ENCODE measurements around the gene PSME1. TPM values are rescaled to one million over a fixed set of nuclear protein-coding genes. Genes with fewer than 3 reads are reported as not detected.

Gene PSME1
- total and polyA plus RNA-seq, 2 of the 13 experiments (the other 11 are each of a cell fraction or from before 2014, with no cell fraction given): 159 to 608 TPM

DNA sequence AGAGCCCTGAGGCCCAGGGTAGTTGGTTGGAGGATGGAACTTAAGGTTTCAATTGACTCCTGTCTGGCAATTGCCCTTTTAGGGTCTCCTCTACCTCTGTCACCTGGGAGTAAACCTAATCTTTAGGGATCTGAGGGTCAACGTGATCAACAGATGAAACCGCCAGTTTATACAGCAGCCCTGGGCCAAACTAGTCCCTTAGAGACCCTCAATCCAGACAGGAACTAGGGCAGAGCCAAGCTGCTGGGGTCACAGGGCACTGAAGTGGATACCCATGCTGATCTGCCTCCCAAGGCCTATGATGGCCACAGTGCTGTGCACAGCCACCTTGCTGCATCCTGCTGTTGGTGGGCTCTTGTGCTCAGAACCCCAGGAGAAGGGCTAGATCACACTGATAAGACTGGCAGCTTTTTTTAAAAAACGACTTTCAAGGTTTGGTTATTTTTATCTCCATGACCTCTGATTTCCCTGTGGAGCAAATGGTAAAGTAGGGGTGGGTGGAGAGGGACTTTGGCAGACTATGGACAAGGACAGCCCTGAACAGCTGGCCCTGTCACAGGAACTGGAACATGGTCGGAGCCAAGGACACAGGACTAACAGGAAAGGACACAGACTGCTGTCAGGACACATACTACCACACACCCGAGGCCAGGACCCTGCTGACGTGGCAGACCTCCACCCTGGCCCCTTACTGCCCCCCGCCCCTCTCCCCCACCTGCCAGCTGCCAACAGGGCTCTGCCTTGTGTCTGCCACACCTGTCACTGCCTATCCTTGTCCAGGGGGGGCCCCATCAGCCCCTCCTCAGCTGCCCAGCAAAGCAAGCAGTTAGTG, 5.1 kb upstream of the PSME1 start (continued):
- TF ChIP-seq, protein P1, sequence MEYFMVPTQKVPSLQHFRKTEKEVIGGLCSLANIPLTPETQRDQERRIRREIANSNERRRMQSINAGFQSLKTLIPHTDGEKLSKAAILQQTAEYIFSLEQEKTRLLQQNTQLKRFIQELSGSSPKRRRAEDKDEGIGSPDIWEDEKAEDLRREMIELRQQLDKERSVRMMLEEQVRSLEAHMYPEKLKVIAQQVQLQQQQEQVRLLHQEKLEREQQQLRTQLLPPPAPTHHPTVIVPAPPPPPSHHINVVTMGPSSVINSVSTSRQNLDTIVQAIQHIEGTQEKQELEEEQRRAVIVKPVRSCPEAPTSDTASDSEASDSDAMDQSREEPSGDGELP (IDR thresholded peaks at IDR 0.05; ENCODE audit: borderline replicate concordance, low read depth): peak; percentile 98
- TF ChIP-seq, protein P2, sequence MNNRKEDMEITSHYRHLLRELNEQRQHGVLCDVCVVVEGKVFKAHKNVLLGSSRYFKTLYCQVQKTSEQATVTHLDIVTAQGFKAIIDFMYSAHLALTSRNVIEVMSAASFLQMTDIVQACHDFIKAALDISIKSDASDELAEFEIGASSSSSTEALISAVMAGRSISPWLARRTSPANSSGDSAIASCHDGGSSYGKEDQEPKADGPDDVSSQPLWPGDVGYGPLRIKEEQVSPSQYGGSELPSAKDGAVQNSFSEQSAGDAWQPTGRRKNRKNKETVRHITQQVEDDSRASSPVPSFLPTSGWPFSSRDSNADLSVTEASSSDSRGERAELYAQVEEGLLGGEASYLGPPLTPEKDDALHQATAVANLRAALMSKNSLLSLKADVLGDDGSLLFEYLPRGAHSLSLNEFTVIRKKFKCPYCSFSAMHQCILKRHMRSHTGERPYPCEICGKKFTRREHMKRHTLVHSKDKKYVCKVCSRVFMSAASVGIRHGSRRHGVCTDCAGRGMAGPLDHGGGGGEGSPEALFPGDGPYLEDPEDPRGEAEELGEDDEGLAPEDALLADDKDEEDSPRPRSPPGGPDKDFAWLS (CRISPR knock-in tag; IDR thresholded peaks at IDR 0.05; ENCODE audit: borderline replicate concordance): no peak
- TF ChIP-seq YEATS4 (CRISPR knock-in tag; IDR thresholded peaks at IDR 0.05; ENCODE audit: borderline replicate concordance): peak; percentile 56; the same call in 1 of the 2 replicates
- TF ChIP-seq KDM2A (CRISPR knock-in tag; IDR thresholded peaks at IDR 0.05; ENCODE audit: borderline replicate concordance, low read depth): peak; percentile 53; the same call in 1 of the 2 replicates
- TF ChIP-seq, protein P3, sequence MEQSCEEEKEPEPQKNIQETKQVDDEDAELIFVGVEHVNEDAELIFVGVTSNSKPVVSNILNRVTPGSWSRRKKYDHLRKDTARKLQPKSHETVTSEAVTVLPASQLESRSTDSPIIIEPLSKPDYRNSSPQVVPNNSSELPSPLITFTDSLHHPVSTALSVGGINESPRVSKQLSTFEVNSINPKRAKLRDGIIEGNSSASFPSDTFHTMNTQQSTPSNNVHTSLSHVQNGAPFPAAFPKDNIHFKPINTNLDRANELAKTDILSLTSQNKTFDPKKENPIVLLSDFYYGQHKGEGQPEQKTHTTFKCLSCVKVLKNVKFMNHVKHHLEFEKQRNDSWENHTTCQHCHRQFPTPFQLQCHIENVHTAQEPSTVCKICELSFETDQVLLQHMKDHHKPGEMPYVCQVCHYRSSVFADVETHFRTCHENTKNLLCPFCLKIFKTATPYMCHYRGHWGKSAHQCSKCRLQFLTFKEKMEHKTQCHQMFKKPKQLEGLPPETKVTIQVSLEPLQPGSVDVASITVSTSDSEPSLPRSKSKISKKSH (CRISPR knock-in tag; IDR thresholded peaks at IDR 0.05; ENCODE audit: borderline replicate concordance): peak; percentile 69; the same call in 1 of the 2 replicates
- TF ChIP-seq ZSCAN25 (CRISPR knock-in tag; IDR thresholded peaks at IDR 0.05): peak; percentile 100
- 0 out of 2 replicates have a peak, but pooled peaks have one; percentile 69 for TF ChIP-seq ZNF260 (CRISPR knock-in tag; IDR thresholded peaks at IDR 0.05; ENCODE audit: borderline replicate concordance, low read depth)
- peak; percentile 59 for TF ChIP-seq ZNF644 (CRISPR knock-in tag; IDR thresholded peaks at IDR 0.05; ENCODE audit: low read depth)
- TF ChIP-seq, protein P4, sequence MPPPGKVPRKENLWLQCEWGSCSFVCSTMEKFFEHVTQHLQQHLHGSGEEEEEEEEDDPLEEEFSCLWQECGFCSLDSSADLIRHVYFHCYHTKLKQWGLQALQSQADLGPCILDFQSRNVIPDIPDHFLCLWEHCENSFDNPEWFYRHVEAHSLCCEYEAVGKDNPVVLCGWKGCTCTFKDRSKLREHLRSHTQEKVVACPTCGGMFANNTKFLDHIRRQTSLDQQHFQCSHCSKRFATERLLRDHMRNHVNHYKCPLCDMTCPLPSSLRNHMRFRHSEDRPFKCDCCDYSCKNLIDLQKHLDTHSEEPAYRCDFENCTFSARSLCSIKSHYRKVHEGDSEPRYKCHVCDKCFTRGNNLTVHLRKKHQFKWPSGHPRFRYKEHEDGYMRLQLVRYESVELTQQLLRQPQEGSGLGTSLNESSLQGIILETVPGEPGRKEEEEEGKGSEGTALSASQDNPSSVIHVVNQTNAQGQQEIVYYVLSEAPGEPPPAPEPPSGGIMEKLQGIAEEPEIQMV (CRISPR knock-in tag; IDR thresholded peaks at IDR 0.05; ENCODE audit: low read depth): no peak
- TF ChIP-seq ZNF234 (CRISPR knock-in tag; conservative IDR thresholded peaks at IDR 0.05): no peak; the same call in 1 of the 2 replicates
- peak; percentile 48; the same call in 1 of the 2 replicates for TF ChIP-seq ZNF768 (CRISPR knock-in tag; IDR thresholded peaks at IDR 0.05)
- TF ChIP-seq, protein P5, sequence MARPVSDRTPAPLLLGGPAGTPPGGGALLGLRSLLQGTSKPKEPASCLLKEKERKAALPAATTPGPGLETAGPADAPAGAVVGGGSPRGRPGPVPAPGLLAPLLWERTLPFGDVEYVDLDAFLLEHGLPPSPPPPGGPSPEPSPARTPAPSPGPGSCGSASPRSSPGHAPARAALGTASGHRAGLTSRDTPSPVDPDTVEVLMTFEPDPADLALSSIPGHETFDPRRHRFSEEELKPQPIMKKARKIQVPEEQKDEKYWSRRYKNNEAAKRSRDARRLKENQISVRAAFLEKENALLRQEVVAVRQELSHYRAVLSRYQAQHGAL (CRISPR knock-in tag; IDR thresholded peaks at IDR 0.05; ENCODE audit: not compliant biosample characterization): no peak
- TF ChIP-seq HOXA7 (CRISPR knock-in tag; IDR thresholded peaks at IDR 0.05): no peak
- TF ChIP-seq ZSCAN31 (CRISPR knock-in tag; IDR thresholded peaks at IDR 0.05; ENCODE audit: low read depth): peak; percentile 56; the same call in 1 of the 2 replicates
- no peak for TF ChIP-seq ZSCAN30 (CRISPR knock-in tag; IDR thresholded peaks at IDR 0.05)
- TF ChIP-seq TOPORS (CRISPR knock-in tag; IDR thresholded peaks at IDR 0.05): peak; percentile 44; the same call in 1 of the 2 replicates
- peak; percentile 65; the same call in 1 of the 2 replicates for TF ChIP-seq ZFP36L1 (CRISPR knock-in tag; IDR thresholded peaks at IDR 0.05)
- TF ChIP-seq, protein P6, sequence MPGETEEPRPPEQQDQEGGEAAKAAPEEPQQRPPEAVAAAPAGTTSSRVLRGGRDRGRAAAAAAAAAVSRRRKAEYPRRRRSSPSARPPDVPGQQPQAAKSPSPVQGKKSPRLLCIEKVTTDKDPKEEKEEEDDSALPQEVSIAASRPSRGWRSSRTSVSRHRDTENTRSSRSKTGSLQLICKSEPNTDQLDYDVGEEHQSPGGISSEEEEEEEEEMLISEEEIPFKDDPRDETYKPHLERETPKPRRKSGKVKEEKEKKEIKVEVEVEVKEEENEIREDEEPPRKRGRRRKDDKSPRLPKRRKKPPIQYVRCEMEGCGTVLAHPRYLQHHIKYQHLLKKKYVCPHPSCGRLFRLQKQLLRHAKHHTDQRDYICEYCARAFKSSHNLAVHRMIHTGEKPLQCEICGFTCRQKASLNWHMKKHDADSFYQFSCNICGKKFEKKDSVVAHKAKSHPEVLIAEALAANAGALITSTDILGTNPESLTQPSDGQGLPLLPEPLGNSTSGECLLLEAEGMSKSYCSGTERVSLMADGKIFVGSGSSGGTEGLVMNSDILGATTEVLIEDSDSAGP (CRISPR knock-in tag; IDR thresholded peaks at IDR 0.05; ENCODE audit: borderline replicate concordance): no peak
- peak; percentile 62 for TF ChIP-seq NR2F6 (IDR thresholded peaks at IDR 0.05)
- TF ChIP-seq NR2F6 (CRISPR knock-in tag; IDR thresholded peaks at IDR 0.05): peak; percentile 75

Measured in HepG2 (cell line).